Peyer's patch (tissue), 4 donors: ENCODE measurements around the gene KDM4C. TPM values are rescaled to one million over a fixed set of nuclear protein-coding genes. Genes with fewer than 3 reads are reported as not detected.

Experiments
- DNase-seq, 3 donors: peaks; one replicate each; pipeline ENCODE4 v3.0.0-alpha.2; 2017 to 2019
- H3K27ac ChIP-seq, 4 donors: fragments of 200-600 bp; sonication (generic); one replicate each; pipeline ENCODE4 v1.5.1; 2016 to 2019
- H3K27me3 ChIP-seq, 2 donors: fragments of 200-600 bp; sonication (generic); one replicate each; pipeline ENCODE4 v1.5.1; 2019
- H3K36me3 ChIP-seq, 3 donors: fragments of 200-600 bp; sonication (generic); one replicate each; pipeline ENCODE4 v1.5.1; 2016 to 2019
- H3K4me1 ChIP-seq, 4 donors: fragments of 200-600 bp; sonication (generic); one replicate each; pipeline ENCODE4 v1.5.1; 2016 to 2019
- H3K4me3 ChIP-seq, 4 donors: fragments of 200-600 bp; sonication (generic); 1 replicate in 3 of 4; 2 replicates in 1 of 4; pipeline ENCODE4 v1.5.1; 2016 to 2019; ENCODE audit warnings: mild to moderate bottlenecking in 1 of 4
- H3K9me3 ChIP-seq, 4 donors: fragments of 200-600 bp; sonication (generic); one replicate each; pipeline ENCODE4 v1.5.1; 2016 to 2019; ENCODE audit warnings: mild to moderate bottlenecking in 1 of 4
- POLR2A ChIP-seq, 2 donors: fragments of 450-650 bp; IDR thresholded peaks; one replicate each; pipeline ENCODE4 v1.5.1; 2017; ENCODE audit warnings: antibody characterized with exemption in 2 of 2, mild to moderate bottlenecking in 2 of 2, moderate library complexity in 2 of 2
- total RNA-seq, 4 donors: library from RNA; depleted of rRNA; stranded (reverse); fragments of >200 nt; gene quantifications; one replicate each; pipeline ENCODE4 v1.1.0, GENCODE V29; 2016
- TF ChIP-seq, protein P1 (sequence below), 6 experiments: fragments of 450-650 bp in 4 of 6; fragments of 200-600 bp in 2 of 6; sonication (generic) in 1 of 6; IDR thresholded peaks; one replicate each; pipeline ENCODE4 v1.5.1; 2017 to 2019; ENCODE audit warnings: antibody characterized with exemption in 6 of 6, mild to moderate bottlenecking in 3 of 6, moderate library complexity in 1 of 6

Gene KDM4C
- total RNA-seq, 4 donors from 2014 or later = 90.7 to 125 (median 107) TPM

DNA sequence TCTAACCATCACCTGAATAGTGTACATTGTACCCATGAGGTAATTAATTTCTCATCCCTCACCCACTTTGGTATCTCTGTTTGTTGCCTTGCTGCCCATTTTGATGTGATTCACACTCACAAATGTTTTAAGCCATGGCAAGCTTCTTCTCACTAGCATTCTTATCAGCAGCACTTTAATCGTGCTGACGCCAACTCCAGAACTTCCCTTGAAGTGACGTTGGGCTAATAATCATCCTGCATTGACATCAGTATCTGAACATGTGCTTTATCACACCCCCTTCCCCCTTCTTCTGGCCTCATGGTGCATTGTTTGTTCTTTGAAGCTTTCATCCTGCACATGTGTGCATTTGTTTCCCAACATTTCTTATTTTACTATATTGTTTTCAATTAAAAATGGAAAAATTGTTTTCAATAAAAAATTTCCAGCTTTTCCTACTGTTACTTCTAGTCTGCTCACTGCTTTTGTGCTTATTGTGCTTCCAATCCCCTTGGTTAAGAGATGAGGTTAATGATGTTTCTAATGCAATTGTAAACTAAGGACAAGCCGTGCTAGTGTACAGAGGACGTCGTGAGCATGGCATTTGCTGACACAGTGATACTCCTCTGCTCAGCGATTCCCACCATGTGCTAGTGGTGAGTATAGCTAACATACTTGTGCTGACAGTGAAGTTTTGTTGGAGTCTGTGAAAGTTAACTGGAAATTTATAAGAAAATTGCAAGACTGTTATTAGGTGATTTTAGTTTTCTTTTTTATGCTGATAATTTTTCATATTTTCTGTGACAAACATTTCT lies 238.5 kb downstream of the KDM4C start:
- no peaks in the 10 kb centered on the region for H3K9me3 ChIP-seq
- H3K27ac ChIP-seq = no peak overlapping the region
- H3K27me3 ChIP-seq = no peaks in the 10 kb centered on the region
- no peak for DNase-seq
- H3K4me3 ChIP-seq = no peak overlapping the region
- TF ChIP-seq POLR2A (IDR thresholded peaks at IDR 0.05) = no peak
- TF ChIP-seq, protein P1, sequence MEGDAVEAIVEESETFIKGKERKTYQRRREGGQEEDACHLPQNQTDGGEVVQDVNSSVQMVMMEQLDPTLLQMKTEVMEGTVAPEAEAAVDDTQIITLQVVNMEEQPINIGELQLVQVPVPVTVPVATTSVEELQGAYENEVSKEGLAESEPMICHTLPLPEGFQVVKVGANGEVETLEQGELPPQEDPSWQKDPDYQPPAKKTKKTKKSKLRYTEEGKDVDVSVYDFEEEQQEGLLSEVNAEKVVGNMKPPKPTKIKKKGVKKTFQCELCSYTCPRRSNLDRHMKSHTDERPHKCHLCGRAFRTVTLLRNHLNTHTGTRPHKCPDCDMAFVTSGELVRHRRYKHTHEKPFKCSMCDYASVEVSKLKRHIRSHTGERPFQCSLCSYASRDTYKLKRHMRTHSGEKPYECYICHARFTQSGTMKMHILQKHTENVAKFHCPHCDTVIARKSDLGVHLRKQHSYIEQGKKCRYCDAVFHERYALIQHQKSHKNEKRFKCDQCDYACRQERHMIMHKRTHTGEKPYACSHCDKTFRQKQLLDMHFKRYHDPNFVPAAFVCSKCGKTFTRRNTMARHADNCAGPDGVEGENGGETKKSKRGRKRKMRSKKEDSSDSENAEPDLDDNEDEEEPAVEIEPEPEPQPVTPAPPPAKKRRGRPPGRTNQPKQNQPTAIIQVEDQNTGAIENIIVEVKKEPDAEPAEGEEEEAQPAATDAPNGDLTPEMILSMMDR (IDR thresholded peaks at IDR 0.05) = no peak
- H3K4me1 ChIP-seq = no peaks in the 10 kb centered on the region
- peaks cover 0 to 56% (median 0%) of the 10 kb centered on the region in 3 donors for H3K36me3 ChIP-seq

DNA sequence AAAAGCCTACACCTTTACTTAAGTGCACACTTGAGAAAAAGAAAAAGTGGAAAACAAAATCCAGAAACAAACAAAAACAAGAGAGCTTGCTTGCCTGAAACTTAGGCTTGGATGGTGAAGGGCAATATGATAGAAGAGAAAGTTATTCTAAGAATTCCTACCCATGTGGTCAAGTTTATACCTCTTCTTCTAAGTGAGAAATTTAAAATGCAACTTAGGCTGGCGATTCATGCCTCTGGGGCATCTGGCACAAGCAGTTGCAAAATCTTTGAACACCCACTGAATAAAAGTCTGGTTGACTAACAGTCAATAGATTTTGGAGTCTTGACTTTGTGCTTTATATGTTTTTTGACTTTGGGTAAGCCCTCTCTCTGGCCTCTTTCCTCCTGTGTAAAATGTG lies 239.6 kb downstream of the KDM4C start:
- no peak for DNase-seq
- no peaks in the 10 kb centered on the region for H3K4me1 ChIP-seq
- no peaks in the 10 kb centered on the region for H3K27me3 ChIP-seq
- peaks cover 0 to 49% (median 0%) of the 10 kb centered on the region in 3 donors for H3K36me3 ChIP-seq
- H3K9me3 ChIP-seq = no peaks in the 10 kb centered on the region
- no peak overlapping the region for H3K4me3 ChIP-seq
- H3K27ac ChIP-seq = no peak overlapping the region
- TF ChIP-seq POLR2A (IDR thresholded peaks at IDR 0.05) = no peak
- TF ChIP-seq, protein P1 (IDR thresholded peaks at IDR 0.05) = no peak

DNA sequence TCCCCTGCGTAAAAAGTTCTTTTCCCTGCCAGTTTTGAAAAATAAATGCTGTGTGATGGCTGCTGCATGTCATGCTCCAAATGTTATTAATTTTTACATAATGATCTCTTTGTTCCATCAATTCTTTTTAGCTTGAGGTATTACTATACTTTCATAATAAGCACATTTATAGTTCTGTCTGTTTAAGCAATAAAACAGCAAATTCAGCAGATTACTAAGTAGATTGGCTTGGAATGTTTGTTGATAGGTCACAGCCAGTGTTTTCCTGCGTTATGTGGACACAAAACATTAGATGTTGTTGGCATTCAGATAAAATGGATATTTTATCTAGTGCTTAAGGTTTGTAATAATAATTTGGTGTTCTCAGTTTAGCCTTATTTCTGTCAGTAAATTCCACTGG lies 242.0 kb downstream of the KDM4C start:
- no peak overlapping the region for H3K4me3 ChIP-seq
- peaks cover 0 to 38% (median 0%) of the 10 kb centered on the region in 3 donors for H3K36me3 ChIP-seq
- no peaks in the 10 kb centered on the region for H3K27me3 ChIP-seq
- H3K4me1 ChIP-seq = no peaks in the 10 kb centered on the region
- TF ChIP-seq, protein P1 (IDR thresholded peaks at IDR 0.05) = no peak
- no peak for TF ChIP-seq POLR2A (IDR thresholded peaks at IDR 0.05)
- no peak for DNase-seq
- no peaks in the 10 kb centered on the region for H3K9me3 ChIP-seq
- no peak overlapping the region for H3K27ac ChIP-seq

DNA sequence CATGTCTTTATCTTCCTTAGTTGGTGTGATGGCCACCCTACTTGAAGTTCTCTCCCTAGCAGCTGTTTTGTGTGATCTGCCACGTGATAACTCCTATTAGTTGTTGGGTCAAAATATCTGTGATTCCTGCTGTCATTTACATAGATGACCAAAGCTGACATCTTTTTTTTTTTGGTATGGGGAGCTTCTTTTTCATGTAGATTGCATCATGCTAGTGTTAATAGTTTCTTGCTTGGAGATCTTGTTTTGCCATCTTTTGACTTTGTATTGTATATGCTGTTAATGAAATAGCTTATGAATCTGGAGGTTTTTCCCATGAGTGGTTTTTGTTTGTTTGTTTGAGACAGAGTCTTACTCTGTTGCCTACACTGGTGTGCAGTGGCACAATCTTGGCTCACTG lies 243.8 kb downstream of the KDM4C start:
- TF ChIP-seq POLR2A (IDR thresholded peaks at IDR 0.05) = no peak
- TF ChIP-seq, protein P1 (IDR thresholded peaks at IDR 0.05) = no peak
- Histone ChIP-seq H3K27me3 (no peaks in the 10 kb centered on the region), H3K36me3 (peaks cover 0 to 27% (median 0%) of the 10 kb centered on the region in 3 donors), H3K4me3 (no peak overlapping the region), H3K9me3 (no peaks in the 10 kb centered on the region), H3K27ac (no peak overlapping the region), H3K4me1 (no peaks in the 10 kb centered on the region)
- no peak for DNase-seq

DNA sequence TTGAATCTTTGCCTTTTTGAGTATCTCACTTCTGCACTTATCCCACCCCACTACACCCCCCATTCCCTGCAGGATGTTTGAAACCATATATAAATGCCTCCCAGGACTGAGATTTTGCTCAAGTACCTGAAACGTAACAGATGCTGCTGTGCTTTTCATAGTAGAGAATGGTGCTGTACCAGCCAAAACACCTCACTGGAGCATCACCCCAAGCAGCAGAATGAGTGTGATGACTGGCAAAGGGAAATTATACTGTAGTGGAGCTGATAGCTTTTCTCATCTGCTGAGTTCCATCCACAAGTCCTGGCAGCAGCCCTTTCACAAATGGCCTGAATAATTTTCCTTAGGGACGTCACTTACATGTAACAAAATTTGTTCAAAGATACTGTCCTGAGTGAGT lies 246.1 kb downstream of the KDM4C start:
- H3K9me3 ChIP-seq = peaks cover 0 to 4% (median 0%) of the 10 kb centered on the region in 4 donors
- H3K4me1 ChIP-seq = no peaks in the 10 kb centered on the region
- H3K27me3 ChIP-seq = no peaks in the 10 kb centered on the region
- TF ChIP-seq, protein P1 (IDR thresholded peaks at IDR 0.05) = no peak
- no peak for TF ChIP-seq POLR2A (IDR thresholded peaks at IDR 0.05)
- H3K27ac ChIP-seq = no peak overlapping the region
- no peak overlapping the region for H3K4me3 ChIP-seq
- DNase-seq = no peak
- peaks cover 0 to 27% (median 0%) of the 10 kb centered on the region in 3 donors for H3K36me3 ChIP-seq
